ENCODE measurements around the gene PCP2. TPM values are rescaled to one million over a fixed set of nuclear protein-coding genes. Genes with fewer than 3 reads are reported as not detected.

The PCP2 gene
- total RNA-seq, 4 donors from 2014 or later, result 2.3 to 13.4 (median 7.8) TPM; not detected in 1

GRCh38 chr19:7657131-7657751 lies 23.7 kb upstream of the PCP2 start:
- no peak for DNase-seq
- no peak for TF ChIP-seq CTCF (IDR thresholded peaks at IDR 0.05)
- no peak for TF ChIP-seq POLR2A (IDR thresholded peaks at IDR 0.05)
- Histone ChIP-seq H3K27me3 (no peaks in the 10 kb centered on the region), H3K27ac (no peak overlapping the region), H3K9me3 (no peaks in the 10 kb centered on the region), H3K36me3 (no peaks in the 10 kb centered on the region), H3K4me1 (peaks cover 0 to 2% (median 0%) of the 10 kb centered on the region in 4 donors), H3K4me3 (no peak overlapping the region)

- Histone ChIP-seq H3K4me1 (peaks cover 0 to 9% (median 0%) of the 10 kb centered on the region in 4 donors), H3K36me3 (no peaks in the 10 kb centered on the region), H3K4me3 (no peak overlapping the region), H3K27me3 (no peaks in the 10 kb centered on the region), H3K9me3 (no peaks in the 10 kb centered on the region), H3K27ac (no peak overlapping the region)
- DNase-seq, result no peak
- TF ChIP-seq CTCF (IDR thresholded peaks at IDR 0.05), result no peak
- TF ChIP-seq POLR2A (IDR thresholded peaks at IDR 0.05), result no peak
Observed at GRCh38 chr19:7655581-7655980, 22.1 kb upstream of the PCP2 start.

GRCh38 chr19:7654401-7654800 lies 20.9 kb upstream of the PCP2 start:
- no peak overlapping the region for H3K4me3 ChIP-seq
- H3K27ac ChIP-seq, result no peak overlapping the region
- H3K4me1 ChIP-seq, result peaks cover 0 to 9% (median 0%) of the 10 kb centered on the region in 4 donors
- no peaks in the 10 kb centered on the region for H3K9me3 ChIP-seq
- no peaks in the 10 kb centered on the region for H3K36me3 ChIP-seq
- TF ChIP-seq CTCF (IDR thresholded peaks at IDR 0.05) (no peak), POLR2A (IDR thresholded peaks at IDR 0.05) (no peak)
- no peaks in the 10 kb centered on the region for H3K27me3 ChIP-seq
- no peak for DNase-seq

DNA sequence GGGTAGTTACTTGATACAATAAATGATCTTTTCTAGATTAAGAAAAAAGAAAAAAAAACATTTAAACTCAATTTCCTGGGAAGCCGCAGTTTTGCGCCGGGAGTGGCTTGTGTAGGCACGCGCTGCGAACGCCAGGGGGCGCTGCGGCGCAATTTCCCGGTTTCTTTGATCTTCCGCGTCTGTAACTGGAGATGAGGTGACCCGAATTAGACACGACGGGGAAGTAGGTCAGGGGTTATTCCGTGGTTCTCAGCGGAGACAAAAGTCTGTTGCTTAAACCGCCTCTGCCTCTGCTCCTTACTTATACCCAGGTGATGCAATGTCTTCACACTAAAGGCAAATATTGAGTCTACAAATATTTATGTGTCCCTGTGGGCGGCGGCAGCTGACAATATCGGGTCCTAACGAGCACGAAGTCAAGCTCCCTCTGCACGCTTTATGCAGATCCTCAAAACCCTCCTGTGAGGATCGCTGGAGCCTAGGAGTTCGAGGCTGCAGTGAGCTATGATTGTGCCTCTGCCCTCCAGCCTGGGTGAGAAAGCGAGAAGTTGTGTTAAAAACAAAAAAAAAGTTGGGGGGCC lies 18.6 kb upstream of the PCP2 start:
- TF ChIP-seq POLR2A (IDR thresholded peaks at IDR 0.05) (no peak), CTCF (IDR thresholded peaks at IDR 0.05) (peak; percentile 93 to 99 (median 97))
- DNase-seq, result peak; percentile 74 to 92 (median 87)
- Histone ChIP-seq H3K4me1 (peaks cover 0 to 9% (median 0%) of the 10 kb centered on the region in 4 donors), H3K36me3 (peaks cover 0 to 6% (median 0%) of the 10 kb centered on the region in 3 donors), H3K4me3 (peak overlapping the region in 3 of 4 donors; percentile 21 to 36 (median 22)), H3K9me3 (no peaks in the 10 kb centered on the region), H3K27me3 (no peaks in the 10 kb centered on the region), H3K27ac (peak overlapping the region; percentile 26 to 52 (median 42))

GRCh38 chr19:7650148-7650547 lies 16.6 kb upstream of the PCP2 start:
- Histone ChIP-seq H3K4me3 (no peak overlapping the region), H3K9me3 (no peaks in the 10 kb centered on the region), H3K4me1 (peaks cover 0 to 9% (median 0%) of the 10 kb centered on the region in 4 donors), H3K27ac (no peak overlapping the region), H3K36me3 (peaks cover 0 to 19% (median 0%) of the 10 kb centered on the region in 3 donors), H3K27me3 (no peaks in the 10 kb centered on the region)
- TF ChIP-seq CTCF (IDR thresholded peaks at IDR 0.05) (no peak), POLR2A (IDR thresholded peaks at IDR 0.05) (no peak)
- no peak for DNase-seq

Measured in Peyer's patch (tissue), 4 donors.